Hepatic stellate cell (primary cell): ENCODE results near the gene CERCAM.

Experiments
- DNase-seq: peaks from one replicate; pipeline ENCODE4 v3.0.0; 2011; ENCODE audit warnings: low spot score

The CERCAM gene

DNA sequence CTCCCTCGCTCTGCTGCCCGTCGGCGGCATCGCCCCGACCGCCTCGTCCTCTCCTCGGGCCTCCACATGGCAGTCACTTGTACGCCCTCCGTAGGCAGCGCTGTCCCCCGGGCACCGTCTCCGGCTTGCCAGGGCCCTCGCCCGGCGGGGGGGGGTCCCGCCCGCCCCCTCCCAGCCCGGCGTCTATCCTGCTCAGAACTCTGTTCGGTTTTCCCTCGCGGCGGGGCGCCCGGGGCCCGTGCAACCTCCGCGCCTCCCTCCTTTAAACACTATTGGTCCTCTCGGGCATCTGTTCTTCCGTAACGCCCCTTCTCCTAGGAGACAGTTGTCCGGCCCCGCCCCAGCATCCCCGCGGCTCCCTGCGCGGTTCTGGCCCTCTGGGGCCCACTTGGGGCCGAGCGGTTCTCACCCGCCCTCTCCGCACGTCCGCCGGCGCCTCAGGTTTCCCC is 36.0 kb downstream of the CERCAM start:
- DNase-seq, result peak; percentile 95

- DNase-seq, result no peak
Measured at GRCh38 chr9:128457207-128457606, 36.5 kb downstream of the CERCAM start.

DNA sequence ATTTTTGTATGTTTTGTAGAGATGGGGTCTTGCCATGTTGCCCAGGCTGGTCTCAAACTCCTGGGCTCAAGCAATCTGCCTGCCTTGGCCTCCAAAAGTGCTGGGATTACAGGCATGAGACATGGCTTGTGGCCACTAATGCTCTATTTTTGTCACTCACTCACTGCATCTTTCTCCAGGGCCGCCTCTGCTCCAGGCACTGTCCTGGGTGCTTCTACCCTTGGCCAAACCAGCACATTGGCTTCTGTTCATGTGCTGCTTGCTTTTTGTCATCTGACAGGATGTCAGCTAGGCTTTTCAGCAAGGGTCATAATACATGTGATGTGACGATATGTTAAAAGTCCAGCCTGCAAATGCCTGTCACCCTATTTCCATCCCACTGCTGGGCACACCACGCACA is 38.4 kb downstream of the CERCAM start:
- no peak for DNase-seq

DNA sequence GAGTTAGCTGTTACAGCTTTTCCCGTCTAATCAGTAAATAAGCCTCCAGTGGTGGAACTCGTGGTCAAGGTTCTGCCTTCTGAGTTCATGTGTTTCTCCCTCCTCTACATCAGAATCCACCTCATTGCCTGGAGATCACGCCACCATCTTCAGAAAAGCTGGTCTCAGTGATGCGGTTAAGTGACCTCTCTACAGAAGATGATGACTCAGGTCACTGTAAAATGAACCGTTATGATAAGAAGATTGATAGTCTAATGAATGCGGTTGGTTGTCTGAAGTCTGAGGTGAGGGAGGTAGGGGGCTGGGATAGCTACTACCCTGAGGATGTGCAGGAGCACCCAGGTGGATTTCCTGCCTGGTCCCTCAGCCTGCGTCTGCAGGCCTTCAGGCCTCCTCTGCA is 48.4 kb downstream of the CERCAM start:
- DNase-seq, result no peak

- DNase-seq, result no peak
Measured at GRCh38 chr9:128470560-128470959, 49.9 kb downstream of the CERCAM start.

DNA sequence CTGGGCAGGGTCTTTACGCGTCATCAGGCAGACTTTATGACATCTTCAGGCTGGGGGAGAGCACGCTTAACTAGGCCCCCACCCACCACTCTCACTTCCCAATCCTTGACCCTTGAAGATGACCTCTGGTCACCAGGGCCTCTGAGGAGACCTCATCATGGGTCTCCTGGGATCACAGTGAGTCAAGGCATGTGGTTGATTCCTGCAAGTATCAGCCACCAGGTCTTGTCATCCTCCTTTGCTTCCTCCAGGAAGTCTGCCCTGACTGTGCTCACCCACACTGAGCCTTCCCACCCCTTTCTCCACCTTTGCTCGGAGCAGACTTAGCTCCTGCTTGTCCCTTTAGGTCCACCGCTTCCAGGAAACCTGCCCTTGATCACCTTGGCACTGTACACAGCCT is 52.4 kb downstream of the CERCAM start:
- DNase-seq, result no peak

DNA sequence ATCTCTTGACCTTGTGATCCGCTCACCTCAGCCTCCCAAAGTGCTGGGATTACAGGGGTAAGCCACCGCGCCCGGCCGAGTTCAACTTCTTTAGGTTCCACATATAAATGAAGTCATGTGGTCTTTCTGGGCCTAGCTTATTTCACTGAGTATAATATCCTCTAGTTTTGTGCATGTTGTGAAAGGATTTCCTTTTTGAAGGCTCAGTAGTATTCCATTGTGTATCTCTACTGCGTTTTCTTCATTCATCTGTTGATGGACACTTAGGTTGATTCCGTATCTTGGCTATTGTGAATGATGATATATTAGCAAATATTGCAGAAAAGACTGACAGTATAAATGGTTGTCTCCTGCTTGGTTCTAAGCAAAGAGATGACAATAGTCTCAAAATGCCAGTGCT is 55.2 kb downstream of the CERCAM start:
- DNase-seq, result no peak

DNA sequence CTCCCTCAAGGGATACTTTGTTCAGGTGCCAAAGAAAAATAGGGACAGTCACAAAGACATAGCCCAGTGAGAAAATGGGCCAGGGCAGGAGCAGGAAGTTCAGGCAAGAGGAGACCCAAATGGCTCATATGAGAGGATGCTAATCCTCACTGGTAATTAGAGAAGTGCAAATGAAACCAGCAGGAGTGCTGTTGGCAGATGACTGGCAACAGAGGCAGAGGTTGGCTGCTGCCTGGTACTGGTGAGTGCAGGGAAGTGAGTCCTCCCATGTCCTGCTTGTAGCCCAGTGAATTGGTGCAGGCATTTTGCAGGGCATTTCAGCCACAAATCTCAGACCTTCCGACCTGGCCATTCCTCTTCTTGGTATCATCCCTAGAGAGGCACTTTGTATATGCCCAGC is 58.6 kb downstream of the CERCAM start:
- DNase-seq, result no peak

DNA sequence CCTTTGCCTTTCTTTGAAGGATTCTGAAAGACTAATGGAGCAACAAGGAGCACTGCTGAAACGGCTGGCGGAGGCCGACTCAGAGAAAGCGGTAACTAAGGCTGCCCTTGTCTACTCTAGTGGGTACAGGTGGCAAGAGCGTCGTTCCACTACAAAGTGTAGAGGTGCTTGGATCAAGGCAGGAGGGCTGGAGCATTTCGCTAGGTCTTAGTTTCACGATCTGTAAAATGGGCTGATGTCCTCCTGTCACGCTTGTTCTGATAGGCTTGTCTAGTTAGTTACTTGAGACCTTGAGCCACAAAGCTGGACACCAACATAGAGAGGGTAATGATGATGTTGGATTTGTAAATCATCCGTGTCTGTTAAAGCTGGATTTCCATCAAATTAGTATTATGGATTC is 60.9 kb downstream of the CERCAM start:
- no peak for DNase-seq

- no peak for DNase-seq
Measured at GRCh38 chr9:128482186-128482585, 61.5 kb downstream of the CERCAM start.

- no peak for DNase-seq
Measured at GRCh38 chr9:128484686-128485413, 64.2 kb downstream of the CERCAM start.

DNA sequence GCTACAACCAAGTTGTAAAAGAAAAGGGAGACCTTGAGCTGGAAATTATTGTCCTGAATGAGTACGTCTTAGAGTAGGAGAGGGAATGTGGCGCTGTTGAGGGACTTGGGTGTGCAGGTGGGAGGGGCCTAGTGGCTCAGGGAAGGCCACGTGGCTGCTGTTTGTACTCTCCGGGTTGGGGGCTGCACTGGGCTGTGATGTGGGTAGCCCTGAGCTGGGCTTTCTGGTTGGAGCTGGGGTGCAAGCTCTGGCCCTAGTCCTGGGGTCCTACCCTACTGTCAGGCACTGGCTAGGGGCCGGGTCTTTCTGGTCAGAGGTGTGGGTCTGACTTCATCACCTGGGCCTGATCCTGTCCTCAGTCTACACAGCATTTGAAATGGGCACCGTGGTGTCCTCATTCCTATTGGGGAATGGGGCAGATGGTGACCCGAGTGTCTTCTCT is 64.8 kb downstream of the CERCAM start:
- no peak for DNase-seq

DNA sequence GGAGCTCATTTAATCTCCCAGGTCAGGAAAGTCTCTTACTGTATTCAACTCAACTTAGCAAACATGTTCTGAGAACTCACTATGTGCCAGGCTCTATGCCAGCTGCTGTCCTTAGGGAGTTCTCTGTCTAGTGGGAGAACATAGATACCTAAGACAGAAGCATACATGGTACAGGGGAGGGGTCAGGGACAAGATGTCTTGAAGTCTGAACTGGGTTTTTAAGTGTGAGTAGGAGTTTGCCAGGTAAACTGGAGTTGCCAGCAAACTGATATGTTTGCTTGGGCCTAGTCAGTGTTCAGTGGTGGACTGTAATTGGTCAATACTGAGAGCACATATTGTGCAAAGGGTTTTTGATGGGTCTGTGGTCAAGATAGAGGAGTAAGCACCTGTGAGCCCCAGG is 65.5 kb downstream of the CERCAM start:
- DNase-seq, result no peak
